GM18870 (cell line): ENCODE measurements around the gene MICAL2.

ENCODE experiments used
- ATAC-seq: cut with Tn5 transposase; IDR thresholded peaks from one replicate; pipeline ENCODE4 v1.9.1; 2021; ENCODE audit warnings: moderate library complexity; ENCODE audit not compliant: unreplicated experiment

MICAL2 gene

GRCh38 chr11:12154871-12155668 lies 44.7 kb downstream of the MICAL2 start:
- ATAC-seq = no peak

GRCh38 chr11:12155696-12156095 lies 45.3 kb downstream of the MICAL2 start:
- no peak for ATAC-seq

- no peak for ATAC-seq
Observed at GRCh38 chr11:12156301-12157140, 46.1 kb downstream of the MICAL2 start.

- no peak for ATAC-seq
Observed at GRCh38 chr11:12157241-12157661, 46.9 kb downstream of the MICAL2 start.

GRCh38 chr11:12158909-12159308 lies 48.5 kb downstream of the MICAL2 start:
- ATAC-seq = no peak

GRCh38 chr11:12159351-12160099 lies 49.1 kb downstream of the MICAL2 start:
- no peak for ATAC-seq

GRCh38 chr11:12160231-12160630 lies 49.8 kb downstream of the MICAL2 start:
- no peak for ATAC-seq

GRCh38 chr11:12160680-12161079 lies 50.3 kb downstream of the MICAL2 start:
- ATAC-seq = no peak

- no peak for ATAC-seq
Observed at GRCh38 chr11:12161137-12161536, 50.7 kb downstream of the MICAL2 start.

- ATAC-seq = no peak
Observed at GRCh38 chr11:12161603-12162350, 51.4 kb downstream of the MICAL2 start.

- no peak for ATAC-seq
Observed at GRCh38 chr11:12162652-12163051, 52.3 kb downstream of the MICAL2 start.

GRCh38 chr11:12163181-12163941 lies 53.0 kb downstream of the MICAL2 start:
- no peak for ATAC-seq

GRCh38 chr11:12164061-12165014 lies 53.9 kb downstream of the MICAL2 start:
- ATAC-seq = no peak

GRCh38 chr11:12165237-12165875 lies 55.0 kb downstream of the MICAL2 start:
- ATAC-seq = no peak

GRCh38 chr11:12166299-12167060 lies 56.1 kb downstream of the MICAL2 start:
- no peak for ATAC-seq

- ATAC-seq = no peak
Observed at GRCh38 chr11:12167061-12168000, 56.9 kb downstream of the MICAL2 start.
